Measurements from ENCODE around the gene FOXF2.

Gene FOXF2

DNA sequence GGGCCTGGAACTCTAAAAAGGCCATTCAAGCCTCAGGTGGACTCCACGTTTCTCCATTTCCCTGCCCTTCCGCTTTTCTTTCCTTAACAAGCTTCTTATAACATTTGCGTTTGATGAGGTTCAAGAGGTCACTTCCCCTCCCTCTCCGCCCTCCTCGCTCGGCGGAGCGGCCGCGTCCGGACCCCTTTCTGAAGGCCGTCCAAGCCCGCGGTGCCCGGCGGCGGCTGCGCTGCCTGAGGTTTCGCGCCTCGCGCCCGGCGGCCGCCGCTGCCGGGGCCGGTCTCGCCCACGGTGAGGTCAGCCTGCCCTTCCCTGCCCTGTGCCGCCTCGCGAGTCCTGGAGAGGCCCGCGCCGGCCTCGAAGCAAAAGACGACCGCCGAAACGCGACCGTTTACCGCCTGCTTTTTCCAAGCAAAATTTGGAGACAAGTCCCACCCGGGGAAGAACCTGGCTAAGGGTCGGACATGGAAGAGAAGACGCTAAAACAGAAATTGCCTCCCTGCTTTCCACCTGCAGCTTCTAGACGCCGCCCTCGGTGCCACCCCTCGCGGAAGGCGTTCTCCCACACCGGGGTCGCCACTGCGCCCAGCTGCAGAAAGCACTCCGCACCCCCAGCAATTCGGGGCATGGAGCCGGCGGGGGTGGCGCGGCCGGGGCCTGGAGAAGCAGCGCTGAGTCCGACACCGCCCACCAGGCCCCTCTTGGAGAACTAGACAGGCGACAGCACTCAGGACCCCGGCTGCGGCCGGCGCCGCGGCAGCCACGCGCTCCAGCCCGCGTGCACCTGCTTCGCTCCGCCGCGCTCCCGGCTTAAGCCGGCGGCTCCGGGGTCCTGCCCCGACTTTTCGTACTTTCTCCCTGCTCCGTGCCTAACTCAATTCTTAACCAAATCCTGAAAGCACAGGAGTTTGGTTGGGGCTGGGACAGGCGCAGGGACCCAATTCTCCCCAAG lies 11.0 kb upstream of the FOXF2 start:
- DNase-seq (ENCODE audit: low spot score): no peak
- FAIRE-seq: no peak

DNA sequence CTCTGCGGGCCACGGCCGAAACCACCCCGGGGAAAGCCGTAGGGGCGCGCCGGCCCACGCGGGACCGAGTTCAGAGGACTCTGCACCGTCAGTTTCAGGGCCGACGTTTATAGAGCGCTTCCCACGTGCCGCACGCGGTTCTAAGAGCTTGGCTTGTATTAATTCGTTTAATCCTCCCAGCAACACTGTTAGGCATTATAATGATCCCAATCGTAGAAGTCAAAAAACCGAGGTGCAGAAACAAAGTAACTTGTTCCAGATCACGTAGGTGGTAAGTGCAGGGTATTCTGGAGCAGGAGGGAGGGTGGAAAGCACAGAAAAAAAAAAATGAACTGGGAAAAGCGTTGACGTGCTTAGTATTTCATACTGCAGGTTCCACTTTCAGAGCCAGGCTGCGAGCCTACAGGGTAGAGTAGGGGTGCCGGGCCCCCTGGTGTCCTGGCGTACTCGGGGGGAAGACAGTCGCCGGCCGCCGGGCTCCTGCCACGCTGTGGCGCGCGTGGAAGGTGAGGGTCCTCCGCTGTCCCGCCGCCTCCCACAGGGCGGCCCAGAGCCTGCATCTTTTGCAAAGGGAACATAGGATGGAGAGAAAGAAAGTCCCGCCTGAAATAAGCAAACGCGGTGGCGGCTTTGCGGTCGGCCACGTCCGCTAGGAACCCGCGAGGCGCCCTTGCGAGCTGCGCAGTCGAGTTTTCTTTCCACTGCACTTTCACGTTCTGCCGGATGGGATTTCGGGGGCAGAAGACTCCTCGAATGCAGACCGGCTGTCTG lies 10.2 kb upstream of the FOXF2 start:
- DNase-seq (ENCODE audit: low spot score) (no peak), FAIRE-seq (no peak)

DNA sequence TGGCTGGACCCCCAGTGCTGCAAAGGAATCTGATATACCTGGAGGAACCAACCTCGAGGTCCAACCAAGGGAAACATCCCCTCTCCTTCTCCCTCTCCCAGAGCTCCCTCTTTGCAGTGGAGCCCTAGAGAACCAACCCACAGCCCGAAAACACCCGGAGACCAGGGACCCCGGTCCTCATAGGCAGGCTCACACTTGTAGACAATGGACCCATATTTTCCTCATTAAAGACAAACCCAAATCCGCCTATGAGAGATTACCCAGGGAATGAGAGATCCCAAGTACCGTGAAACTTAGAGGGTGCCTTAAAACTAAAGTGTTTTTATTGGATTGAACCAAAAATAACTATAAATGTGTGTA lies 9.6 kb upstream of the FOXF2 start:
- DNase-seq (ENCODE audit: low spot score): no peak
- FAIRE-seq: no peak

DNA sequence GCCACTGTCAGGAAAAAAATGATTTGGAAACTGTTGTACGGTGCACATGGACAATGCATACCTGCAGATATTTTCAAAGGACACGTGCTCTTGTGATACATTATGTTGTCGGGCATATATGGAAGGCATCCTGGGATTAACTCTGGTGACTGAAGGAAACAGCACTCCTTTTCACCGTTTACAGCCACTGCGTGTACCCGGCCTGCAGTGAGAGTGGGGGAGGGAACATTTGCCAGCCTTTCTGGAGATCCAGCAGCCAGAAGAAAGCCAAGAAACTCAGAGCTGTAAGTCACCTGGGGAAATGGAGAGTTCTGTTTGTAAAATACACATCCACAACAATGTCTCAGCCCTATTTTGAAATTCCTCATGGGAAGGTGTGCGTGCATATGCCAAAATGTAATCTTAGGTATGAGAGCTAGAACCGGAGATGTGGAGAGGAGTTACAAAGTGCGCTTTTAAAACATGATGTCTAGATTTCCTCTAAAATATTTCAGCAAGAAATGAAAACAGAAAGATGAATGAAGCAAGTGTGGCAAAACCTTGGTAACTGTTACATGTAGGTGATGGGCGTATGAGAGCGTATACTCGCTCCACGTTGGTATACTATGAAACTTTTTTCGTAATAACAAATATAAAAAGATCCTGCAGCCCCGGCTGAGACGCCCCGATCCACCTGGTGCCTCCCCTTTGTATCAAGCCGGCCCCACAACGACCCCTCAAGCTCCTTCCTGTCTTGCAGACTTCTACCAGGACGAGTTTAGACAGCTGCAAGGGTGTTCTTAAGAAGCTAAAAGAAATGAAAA lies 8.6 kb upstream of the FOXF2 start:
- no peak for DNase-seq (ENCODE audit: low spot score)
- no peak for FAIRE-seq

DNA sequence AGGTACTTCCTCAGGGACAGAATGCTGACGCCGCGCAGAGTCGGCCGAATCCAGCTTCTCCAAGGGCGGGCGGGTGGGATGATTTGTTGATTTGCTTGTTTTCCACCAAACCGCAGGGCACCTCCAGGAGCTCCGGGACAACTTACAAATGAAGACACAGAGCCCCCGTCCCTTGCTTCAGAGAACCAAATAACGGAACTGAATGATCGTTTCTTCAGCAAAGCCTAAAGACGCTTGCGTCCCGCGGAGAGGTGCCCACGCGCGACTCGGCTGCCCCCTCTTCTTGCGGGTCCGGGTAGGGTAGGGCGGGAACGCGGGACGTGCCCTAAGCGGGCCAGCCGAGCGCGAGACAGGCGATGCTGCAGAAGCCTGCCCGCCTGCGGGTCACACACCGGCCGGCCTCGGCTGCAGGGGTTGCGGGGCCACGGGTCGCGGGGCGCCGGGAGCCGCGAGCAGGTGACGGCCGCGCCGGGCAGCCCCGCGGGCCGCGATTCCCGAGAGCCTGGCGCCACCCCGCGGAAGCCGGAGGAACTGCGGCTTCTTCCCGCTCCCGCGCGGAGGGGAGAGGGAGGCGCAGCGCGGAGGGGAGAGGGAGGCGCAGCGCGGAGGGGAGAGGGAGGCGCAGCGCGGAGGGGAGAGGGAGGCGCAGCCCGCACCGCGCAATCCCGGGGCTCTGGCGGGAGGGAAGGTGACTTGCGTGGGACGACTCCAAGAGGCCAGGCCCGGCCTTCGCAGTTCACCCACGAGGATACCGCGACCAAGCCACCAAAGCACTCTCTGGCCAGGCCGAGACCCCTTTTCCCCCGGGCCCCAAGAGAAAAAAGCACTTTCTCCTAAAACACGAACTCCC lies 7.7 kb upstream of the FOXF2 start:
- DNase-seq (ENCODE audit: low spot score) (no peak), FAIRE-seq (no peak)

DNA sequence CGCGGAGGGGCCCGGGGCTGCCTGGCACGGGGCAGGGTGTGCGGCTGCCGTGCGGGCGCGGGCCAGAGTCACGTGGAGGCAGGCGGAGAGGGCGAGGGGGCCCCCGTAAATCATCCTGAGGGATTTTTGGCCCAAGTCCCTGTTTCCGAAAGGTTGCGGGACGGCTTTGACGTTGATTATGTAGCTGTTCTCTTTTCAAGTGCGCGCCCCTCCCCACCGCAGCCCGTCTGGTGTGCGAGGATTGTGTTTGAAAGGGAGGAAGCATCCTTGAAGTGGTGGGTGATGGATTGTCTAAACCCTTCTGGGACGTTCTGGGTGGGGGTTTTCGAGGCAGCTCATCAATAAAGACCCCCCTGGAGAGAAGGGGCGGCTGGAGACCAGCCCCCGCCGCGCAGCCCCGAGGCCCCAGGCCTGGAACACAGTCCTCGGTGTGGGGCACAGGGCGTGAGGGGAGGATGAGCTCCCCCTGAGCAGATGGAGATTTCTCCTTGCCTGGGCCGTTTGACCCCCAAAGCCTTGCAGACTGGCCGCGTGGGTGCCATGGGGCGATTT lies 7.0 kb upstream of the FOXF2 start:
- no peak for DNase-seq (ENCODE audit: low spot score)
- FAIRE-seq: no peak

DNA sequence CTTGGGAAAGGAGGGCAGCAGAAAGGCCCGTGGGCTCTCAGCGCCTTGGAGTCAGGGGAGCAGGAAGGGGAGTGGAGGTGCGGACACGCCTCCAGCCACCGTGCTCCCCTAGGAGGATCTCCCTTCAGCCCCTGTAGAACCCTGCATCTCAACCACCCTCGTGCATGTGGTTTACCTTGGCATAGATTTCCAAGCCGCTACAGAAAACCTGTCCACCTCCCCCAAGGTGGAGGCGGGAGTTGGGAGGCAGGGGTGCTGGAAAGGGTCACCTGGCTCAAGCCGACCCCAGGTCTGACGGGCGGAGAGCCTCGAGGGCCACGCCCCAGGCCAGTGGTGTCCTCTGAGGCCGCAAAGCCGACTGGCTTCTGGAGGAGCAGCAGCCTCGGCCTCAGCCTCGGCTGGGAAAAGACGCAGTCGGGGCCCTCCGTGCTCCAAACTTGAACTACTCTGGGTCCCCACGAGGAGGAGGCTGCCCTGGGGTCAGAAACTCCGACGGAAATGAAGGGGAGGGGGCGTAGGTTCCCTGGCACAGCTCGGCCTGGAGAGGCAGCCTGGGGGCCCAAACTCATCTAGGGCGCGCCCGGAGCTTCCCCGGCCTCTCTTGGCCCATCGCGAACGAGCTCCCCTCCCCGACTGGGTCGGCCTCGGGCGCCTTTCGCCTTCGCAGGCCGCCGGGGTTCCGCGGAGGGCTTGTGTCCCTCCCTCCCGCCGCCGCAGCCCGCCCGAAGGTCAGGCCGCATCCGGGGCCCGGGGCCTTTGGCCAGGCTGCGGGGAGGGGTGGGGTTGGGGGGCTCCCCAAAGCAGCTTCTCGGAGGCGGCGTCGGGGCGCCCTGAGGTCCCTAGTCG lies 6.3 kb upstream of the FOXF2 start:
- FAIRE-seq (no peak), DNase-seq (ENCODE audit: low spot score) (no peak)

DNA sequence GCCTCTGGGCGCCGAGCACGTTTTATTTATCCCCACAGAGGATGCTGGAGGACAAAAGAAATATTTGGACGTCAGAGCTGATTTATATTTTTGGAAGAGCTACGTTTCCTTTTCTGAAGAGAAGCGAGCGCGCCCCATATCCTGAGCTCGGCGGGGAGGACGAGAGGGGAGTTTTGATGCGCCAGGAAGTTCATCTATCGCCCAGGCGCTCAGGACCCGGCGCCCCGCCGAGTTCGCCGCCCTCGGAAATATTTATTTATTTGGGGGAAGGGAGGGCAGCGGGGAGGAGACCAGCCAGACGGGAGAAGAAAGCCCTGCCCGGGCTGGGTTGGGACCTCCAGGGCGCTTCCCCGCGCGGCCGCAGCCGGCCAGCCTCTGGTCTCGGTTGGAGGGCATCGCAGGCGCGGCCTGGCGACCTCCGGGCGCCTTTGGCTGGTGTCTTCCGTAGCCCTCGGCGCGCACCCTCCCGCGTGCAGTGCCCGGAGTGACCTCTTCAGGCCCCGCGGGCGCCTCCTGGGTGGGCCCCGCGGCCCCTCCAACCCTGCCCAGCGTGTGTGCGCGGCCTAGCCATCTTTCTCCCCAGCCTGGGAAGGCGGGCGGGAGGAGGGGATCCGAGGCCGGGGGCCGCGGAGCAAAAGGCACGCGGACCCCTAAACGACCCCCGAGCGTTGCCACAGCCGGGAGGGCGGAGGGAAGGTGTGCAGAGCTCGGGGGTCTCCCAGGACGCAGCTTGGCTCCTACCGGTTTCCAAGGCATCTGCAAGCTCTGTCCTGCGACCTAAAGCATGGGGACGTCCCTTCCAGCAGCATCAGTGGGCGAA lies 5.4 kb upstream of the FOXF2 start:
- DNase-seq (ENCODE audit: low spot score) (no peak), FAIRE-seq (no peak)

DNA sequence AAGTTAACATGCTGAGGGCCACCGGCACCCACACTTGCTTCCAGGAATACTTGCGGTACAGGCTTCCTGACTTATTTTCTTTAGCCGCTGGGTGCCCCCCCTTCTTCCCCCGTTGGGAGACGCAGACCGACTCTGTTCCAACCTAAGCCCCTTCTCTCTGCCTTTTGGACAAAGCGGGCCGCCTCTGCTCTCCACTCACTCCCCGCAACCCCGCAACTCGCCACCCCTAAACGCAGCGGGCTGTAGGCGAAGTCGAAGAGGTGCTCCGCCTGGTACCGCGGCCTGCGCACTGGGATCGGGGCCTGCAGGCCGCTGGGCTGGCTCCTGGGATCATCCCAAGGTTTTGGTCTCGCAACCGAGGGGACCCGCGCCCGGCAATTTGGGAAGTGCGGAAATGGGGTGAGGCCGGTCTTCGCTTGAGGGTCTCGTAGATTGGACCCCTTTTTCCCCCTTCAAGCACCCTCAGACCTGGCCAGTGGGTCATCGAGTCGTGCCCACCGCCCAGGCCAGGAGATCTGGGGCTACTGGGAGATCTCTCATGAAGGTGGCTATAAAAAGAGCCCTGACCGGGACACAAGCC lies 4.7 kb upstream of the FOXF2 start:
- no peak for DNase-seq (ENCODE audit: low spot score)
- no peak for FAIRE-seq

DNA sequence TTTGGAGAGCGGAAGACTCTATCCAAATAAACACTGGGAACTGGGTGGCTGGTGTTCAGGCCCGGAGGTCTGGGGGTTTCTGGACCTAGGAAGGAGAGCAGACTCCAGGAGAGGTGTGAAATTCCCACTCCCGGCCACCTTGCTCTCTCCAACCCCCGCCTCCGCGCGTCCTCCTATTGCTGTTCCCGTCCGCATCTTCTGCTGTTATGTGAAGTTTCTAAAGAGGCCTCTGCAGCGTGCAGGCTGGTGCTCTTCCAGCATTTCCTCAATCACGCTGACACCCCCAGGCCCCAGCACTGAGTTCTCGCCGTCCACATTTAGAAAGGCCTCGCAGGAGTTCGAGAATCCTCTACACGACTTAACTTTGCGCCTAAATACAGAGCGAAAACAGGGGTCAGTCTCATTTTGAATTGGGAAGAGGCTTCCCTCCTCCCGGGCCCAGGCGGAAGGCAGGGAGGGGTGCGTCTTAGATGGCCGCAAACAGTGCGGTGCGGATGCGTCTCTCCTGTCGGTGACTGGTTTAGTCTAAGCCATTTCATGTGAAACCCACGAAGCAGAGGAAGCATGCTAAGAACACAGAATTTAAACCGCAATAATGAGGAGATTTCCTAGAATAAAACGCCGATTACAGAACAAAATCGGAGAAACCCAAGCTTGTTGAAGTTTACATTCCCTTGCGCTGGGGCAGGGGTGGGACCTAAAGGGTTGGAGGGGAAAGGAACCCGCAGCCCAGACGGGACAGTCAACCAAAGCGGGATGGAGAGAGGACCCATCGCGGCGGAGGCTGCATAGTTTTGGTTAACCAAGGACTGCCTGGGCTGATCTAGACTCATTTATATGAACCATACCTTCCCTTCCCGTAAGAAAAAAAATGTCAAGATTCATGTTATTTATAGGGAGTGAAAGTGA lies 4.0 kb upstream of the FOXF2 start:
- no peak for FAIRE-seq
- DNase-seq (ENCODE audit: low spot score): no peak

DNA sequence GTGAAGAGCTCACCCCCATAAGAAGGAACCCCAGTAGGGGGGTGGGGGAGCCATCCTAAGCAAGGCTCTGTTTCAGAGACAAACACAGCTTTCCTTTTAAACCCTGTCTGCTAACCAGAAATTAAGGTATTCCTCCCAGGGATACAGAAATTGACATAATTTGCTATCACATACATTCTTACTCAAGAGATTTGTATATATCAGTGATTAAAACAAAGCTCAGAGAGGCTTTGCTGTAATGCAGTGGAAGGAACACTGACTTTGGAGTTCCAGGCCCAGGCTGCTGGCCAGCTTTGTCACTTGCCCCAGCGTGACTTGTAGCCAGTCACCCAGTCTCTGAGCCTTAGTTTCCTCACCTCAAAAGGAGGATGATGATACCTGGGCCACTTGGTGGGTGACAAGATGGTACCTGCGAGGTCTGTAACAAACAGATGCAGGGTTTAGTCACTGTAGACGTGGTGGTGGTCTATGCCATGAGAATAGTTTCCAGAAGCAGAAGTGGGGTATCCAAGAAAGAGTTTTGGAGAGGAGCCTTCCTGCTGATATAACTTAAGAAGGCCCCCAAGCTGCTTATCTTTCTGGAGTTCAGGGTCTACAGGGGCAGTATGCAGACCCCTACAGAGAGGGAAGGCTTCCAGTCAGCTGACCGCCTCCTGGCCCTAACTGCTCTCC lies 3.2 kb upstream of the FOXF2 start:
- DNase-seq (ENCODE audit: low spot score): no peak
- FAIRE-seq: no peak

DNA sequence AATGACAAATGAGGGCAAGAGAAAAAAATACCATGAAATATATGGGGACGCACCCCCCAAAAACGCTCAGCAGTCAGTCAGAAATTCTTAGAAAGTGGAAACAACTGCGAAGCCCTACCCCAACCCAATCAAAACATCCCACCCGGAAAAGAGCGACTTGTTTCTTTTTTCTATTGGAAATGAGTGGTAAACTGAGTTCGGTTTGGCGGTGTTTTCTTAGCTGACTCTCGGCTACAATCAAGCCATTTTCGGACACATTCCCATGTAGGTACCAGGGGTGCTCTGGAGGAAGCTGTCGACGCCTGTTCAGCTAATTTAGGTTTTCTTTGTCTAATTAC lies 1.9 kb upstream of the FOXF2 start:
- DNase-seq (ENCODE audit: low spot score) (no peak), FAIRE-seq (no peak)

DNA sequence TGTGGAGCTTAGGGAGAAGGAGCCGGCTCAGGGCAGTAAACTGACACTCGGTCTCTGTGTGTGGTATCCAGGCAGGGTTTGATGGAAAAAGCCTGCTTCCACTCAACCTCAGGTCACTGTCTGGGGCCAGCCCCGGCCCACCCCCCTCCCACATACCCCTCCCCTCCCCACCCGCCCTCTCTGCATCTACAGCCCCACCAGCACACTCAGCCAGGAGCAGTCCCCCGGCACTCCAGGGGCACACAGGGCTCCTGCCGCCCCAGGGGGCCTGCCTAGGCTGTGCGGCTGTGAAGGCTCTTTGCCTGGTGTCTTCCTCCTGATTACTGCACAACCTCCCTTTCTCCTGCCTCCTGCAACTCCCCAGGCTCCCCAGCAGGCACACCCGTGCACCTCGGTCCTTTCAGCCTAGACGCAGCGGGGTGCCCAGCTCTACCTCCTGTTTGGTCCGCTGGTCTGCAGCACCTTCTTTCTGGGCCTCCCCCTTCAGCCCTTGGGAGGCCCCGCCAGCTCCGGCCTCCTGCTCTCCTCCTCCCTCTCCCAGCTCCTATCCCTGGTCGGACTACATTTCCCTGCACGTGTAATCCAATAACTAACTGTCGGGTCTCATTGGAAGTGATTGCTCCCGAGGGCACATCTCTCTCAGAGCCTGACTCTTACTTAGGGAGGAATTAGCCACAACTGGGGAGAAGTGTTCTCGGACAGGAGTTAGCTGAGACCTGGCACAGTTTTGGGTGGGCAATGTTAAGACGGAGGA lies 1.3 kb upstream of the FOXF2 start:
- FAIRE-seq (no peak), DNase-seq (ENCODE audit: low spot score) (no peak)

DNA sequence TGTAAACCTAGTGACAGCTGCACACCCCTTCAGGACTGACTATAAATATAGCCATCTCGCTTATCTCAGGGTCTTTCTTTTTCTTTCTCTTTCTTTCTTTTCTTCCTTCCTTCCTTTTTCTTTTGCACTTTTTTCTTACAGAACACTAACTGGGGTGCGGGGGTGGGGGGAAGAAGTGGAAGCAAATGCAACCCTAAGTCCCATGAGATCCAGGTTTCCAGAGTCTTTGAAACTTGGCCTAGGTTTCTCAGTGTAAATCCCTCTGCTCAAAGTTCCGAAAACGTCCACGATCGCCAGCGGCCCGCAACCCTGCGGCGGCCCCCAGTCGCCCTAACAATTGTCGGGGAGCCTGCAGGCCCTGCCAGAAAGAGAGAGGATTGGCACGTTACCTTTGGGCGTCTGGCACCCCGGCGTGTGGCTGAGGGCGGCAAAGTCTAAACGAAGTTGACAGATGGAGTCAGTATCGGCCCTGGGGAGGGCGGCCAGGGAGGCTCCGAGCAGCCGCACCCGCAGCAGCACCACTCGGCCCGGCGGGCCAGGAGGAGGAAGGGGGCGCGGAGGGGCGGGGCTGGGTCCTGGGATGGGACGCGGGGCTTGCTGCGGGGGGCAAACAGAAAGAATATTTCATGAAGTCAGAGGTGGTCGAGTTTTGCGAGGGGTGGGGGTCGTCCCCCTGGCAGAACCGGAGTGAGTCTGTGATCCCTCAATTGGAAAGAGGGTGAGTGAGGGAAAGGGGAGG lies 577 bp upstream of the FOXF2 start:
- FAIRE-seq (no peak), DNase-seq (ENCODE audit: low spot score) (no peak)

DNA sequence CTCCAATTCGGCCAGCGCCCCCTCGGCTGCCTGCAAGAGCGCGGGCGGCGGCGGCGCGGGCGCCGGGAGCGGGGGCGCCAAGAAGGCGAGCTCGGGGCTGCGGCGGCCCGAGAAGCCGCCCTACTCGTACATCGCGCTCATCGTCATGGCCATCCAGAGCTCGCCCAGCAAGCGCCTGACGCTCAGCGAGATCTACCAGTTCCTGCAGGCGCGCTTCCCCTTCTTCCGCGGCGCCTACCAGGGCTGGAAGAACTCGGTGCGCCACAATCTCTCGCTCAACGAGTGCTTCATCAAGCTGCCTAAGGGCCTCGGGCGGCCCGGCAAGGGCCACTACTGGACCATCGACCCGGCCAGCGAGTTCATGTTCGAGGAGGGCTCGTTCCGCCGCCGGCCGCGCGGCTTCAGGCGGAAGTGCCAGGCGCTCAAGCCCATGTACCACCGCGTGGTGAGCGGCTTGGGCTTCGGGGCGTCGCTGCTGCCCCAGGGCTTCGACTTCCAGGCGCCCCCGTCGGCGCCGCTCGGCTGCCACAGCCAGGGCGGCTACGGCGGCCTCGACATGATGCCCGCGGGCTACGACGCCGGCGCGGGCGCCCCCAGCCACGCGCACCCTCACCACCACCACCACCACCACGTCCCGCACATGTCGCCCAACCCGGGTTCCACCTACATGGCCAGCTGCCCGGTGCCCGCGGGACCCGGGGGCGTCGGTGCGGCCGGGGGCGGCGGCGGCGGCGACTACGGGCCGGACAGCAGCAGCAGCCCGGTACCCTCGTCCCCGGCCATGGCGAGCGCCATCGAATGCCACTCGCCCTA lies 963 bp downstream of the FOXF2 start:
- FAIRE-seq (no peak), DNase-seq (ENCODE audit: low spot score) (no peak)

Measured in RCC 7860 (cell line).